Prostate gland (tissue), 2 donors: ENCODE data around the gene FIBP. TPM values are rescaled to one million over a fixed set of nuclear protein-coding genes. Genes with fewer than 3 reads are reported as not detected.

ENCODE experiments used
- DNase-seq: peaks from one replicate; pipeline ENCODE4 v3.0.0-alpha.2; 2019; ENCODE audit warnings: low spot score
- H3K27ac ChIP-seq, 2 donors: fragments of 200-600 bp; sonication (generic); 2 replicates each; pipeline ENCODE4 v1.5.1; 2017 to 2019
- H3K27me3 ChIP-seq: fragments of 200-600 bp; sonication (generic); replicated peaks from 2 replicates; pipeline ENCODE4 v1.5.1; 2019; ENCODE audit not compliant: insufficient read depth
- H3K36me3 ChIP-seq, 2 donors: fragments of 200-600 bp; sonication (generic); 1 replicate in 1 of 2; 2 replicates in 1 of 2; pipeline versions ENCODE4 v1.5.1 to v1.8.1; 2017 to 2019
- H3K4me1 ChIP-seq: fragments of 200-600 bp; sonication (generic); replicated peaks from 2 replicates; pipeline ENCODE4 v1.5.1; 2019
- H3K4me3 ChIP-seq, 2 donors: fragments of 200-600 bp; sonication (generic); 2 replicates each; pipeline ENCODE4 v1.5.1; 2017 to 2019
- H3K9me3 ChIP-seq: fragments of 200-600 bp; sonication (generic); 2 replicates; pipeline ENCODE4 v1.5.1; 2017
- CTCF ChIP-seq, 4 experiments: fragments of 200-600 bp in 2 of 4; fragments of 450-650 bp in 2 of 4; sonication (generic) in 2 of 4; IDR thresholded peaks; 1 replicate in 3 of 4; 2 replicates in 1 of 4; pipeline ENCODE4 v1.5.1; 2016 to 2019; ENCODE audit warnings: antibody characterized with exemption in 4 of 4, mild to moderate bottlenecking in 2 of 4, moderate library complexity in 2 of 4
- POLR2A ChIP-seq: fragments of 450-650 bp; IDR thresholded peaks from one replicate; pipeline ENCODE4 v1.6.1; 2016; ENCODE audit warnings: antibody characterized with exemption, mild to moderate bottlenecking
- POLR2AphosphoS5 ChIP-seq: sonication (generic); formaldehyde crosslinking; IDR thresholded peaks from one replicate; pipeline ENCODE4 v1.6.1; 2017; ENCODE audit warnings: antibody characterized with exemption
- WGBS: methylation state at CpG from one replicate; pipeline ENCODE4 v1.1.5; 2018; 5-methylcytosine and 5-hydroxymethylcytosine counted together
- intact Hi-C: fragments of 100-400 bp; cut with DNase I; formaldehyde crosslinking; loops from one replicate; pipeline ENCODE4 v1.14.2; 2022
- total RNA-seq, 2 donors: library from RNA; depleted of rRNA; stranded (reverse); fragments of >200 nt; gene quantifications; one replicate each; pipeline ENCODE4 v1.1.0, GENCODE V29; 2016

FIBP gene
- total RNA-seq, 2 donors from 2014 or later: 87.7 to 151 TPM

GRCh38 chr11:65864706-65865471 lies 23.4 kb downstream of the FIBP start:
- 85% methylated on average over 18 of the region's 18 CpGs for WGBS
- H3K27me3 ChIP-seq: no peaks in the 10 kb centered on the region
- H3K9me3 ChIP-seq: no peaks in the 10 kb centered on the region
- DNase-seq: no peak
- intact Hi-C loops: no loop called here
- H3K4me3 ChIP-seq: no peak overlapping the region
- H3K27ac ChIP-seq: no peak overlapping the region
- peaks cover 12 to 24% of the 10 kb centered on the region in 2 donors for H3K36me3 ChIP-seq
- peaks cover 7% of the 10 kb centered on the region for H3K4me1 ChIP-seq
- TF ChIP-seq POLR2A (no peak), POLR2AphosphoS5 (no peak), CTCF (IDR thresholded peaks at IDR 0.05) (no peak)

GRCh38 chr11:65863889-65864705 lies 24.2 kb downstream of the FIBP start:
- no peak for DNase-seq
- TF ChIP-seq CTCF (IDR thresholded peaks at IDR 0.05) (no peak), POLR2A (no peak), POLR2AphosphoS5 (no peak)
- 86% methylated on average over 12 of the region's 12 CpGs for whole genome bisulfite sequencing
- Histone ChIP-seq H3K27me3 (no peaks in the 10 kb centered on the region), H3K36me3 (peaks cover 12 to 24% of the 10 kb centered on the region in 2 donors), H3K4me3 (no peak overlapping the region), H3K4me1 (peaks cover 7% of the 10 kb centered on the region), H3K27ac (no peak overlapping the region), H3K9me3 (no peaks in the 10 kb centered on the region)
- intact Hi-C loops: no loop called here

- Histone ChIP-seq H3K4me3 (no peak overlapping the region), H3K9me3 (no peaks in the 10 kb centered on the region), H3K27ac (no peak overlapping the region), H3K36me3 (peaks cover 12 to 24% of the 10 kb centered on the region in 2 donors), H3K4me1 (peaks cover 7% of the 10 kb centered on the region), H3K27me3 (no peaks in the 10 kb centered on the region)
- no peak for DNase-seq
- no peak for TF ChIP-seq CTCF (IDR thresholded peaks at IDR 0.05)
- no peak for TF ChIP-seq POLR2A
- TF ChIP-seq POLR2AphosphoS5: no peak
- intact Hi-C loops: no loop called here
- WGBS: 89% methylated on average over 24 of the region's 24 CpGs
Observed at GRCh38 chr11:65862941-65863888, 25.1 kb downstream of the FIBP start.

GRCh38 chr11:65862191-65862735 lies 26.0 kb downstream of the FIBP start:
- no peak for DNase-seq
- intact Hi-C loops: no loop called here
- Histone ChIP-seq H3K27ac (no peak overlapping the region), H3K4me1 (peaks cover 7% of the 10 kb centered on the region), H3K36me3 (peaks cover 12 to 24% of the 10 kb centered on the region in 2 donors), H3K27me3 (no peaks in the 10 kb centered on the region), H3K9me3 (no peaks in the 10 kb centered on the region), H3K4me3 (no peak overlapping the region)
- WGBS: 73% methylated on average over 5 of the region's 5 CpGs
- TF ChIP-seq CTCF (IDR thresholded peaks at IDR 0.05) (no peak), POLR2A (no peak), POLR2AphosphoS5 (no peak)
